Progenitor cell of endocrine pancreas (in vitro differentiated cells): ENCODE results near the gene PEX11B. TPM values are rescaled to one million over a fixed set of nuclear protein-coding genes. Genes with fewer than 3 reads are reported as not detected.

ENCODE experiments used
- DNase-seq: peaks from one replicate; pipeline ENCODE4 v3.0.0; 2021; ENCODE audit warnings: low spot score; ENCODE audit not compliant: unreplicated experiment
- H3K27ac Mint-ChIP-seq: 2 replicates; pipeline ENCODE4 v1.8.0; 2021; ENCODE audit warnings: mild to moderate bottlenecking, moderate library complexity, mixed read lengths
- H3K27me3 Mint-ChIP-seq: 2 replicates; pipeline ENCODE4 v1.8.0; 2021; ENCODE audit warnings: mixed read lengths
- H3K36me3 Mint-ChIP-seq: 2 replicates; pipeline ENCODE4 v1.8.0; 2022; ENCODE audit warnings: mixed read lengths; ENCODE audit not compliant: insufficient read depth
- H3K4me1 Mint-ChIP-seq: 2 replicates; pipeline ENCODE4 v1.8.0; 2021; ENCODE audit warnings: low read depth, mixed read lengths
- H3K4me3 Mint-ChIP-seq: 2 replicates; pipeline ENCODE4 v1.8.0; 2021; ENCODE audit warnings: low read depth, mild to moderate bottlenecking, moderate library complexity, mixed read lengths
- H3K9me3 Mint-ChIP-seq: 2 replicates; pipeline ENCODE4 v1.8.0; 2021; ENCODE audit warnings: low read depth, mixed read lengths
- CTCF ChIP-seq: fragments of 200-600 bp; sonication (generic); IDR thresholded peaks from one replicate; pipeline ENCODE4 v1.5.0; 2021; ENCODE audit warnings: antibody characterized with exemption, mild to moderate bottlenecking; ENCODE audit not compliant: unreplicated experiment
- total RNA-seq: library from RNA; stranded (reverse); gene quantifications from 2 replicates; pipeline ENCODE4 v1.2.1, GENCODE V29; 2021

The PEX11B gene
- total RNA-seq, 1 donor from 2014 or later, result 23.9 TPM

GRCh38 chr1:145918992-145919939 is 749 bp upstream of the PEX11B start:
- H3K36me3 Mint-ChIP-seq, result peaks cover 7% of the 10 kb centered on the region
- H3K4me1 Mint-ChIP-seq, result peaks cover 14% of the 10 kb centered on the region
- DNase-seq, result no peak
- H3K27ac Mint-ChIP-seq, result peak overlapping the region; percentile 96
- no peak for TF ChIP-seq CTCF
- no peaks in the 10 kb centered on the region for H3K9me3 Mint-ChIP-seq
- H3K27me3 Mint-ChIP-seq, result no peaks in the 10 kb centered on the region
- peak overlapping the region; percentile 92 for H3K4me3 Mint-ChIP-seq

DNA sequence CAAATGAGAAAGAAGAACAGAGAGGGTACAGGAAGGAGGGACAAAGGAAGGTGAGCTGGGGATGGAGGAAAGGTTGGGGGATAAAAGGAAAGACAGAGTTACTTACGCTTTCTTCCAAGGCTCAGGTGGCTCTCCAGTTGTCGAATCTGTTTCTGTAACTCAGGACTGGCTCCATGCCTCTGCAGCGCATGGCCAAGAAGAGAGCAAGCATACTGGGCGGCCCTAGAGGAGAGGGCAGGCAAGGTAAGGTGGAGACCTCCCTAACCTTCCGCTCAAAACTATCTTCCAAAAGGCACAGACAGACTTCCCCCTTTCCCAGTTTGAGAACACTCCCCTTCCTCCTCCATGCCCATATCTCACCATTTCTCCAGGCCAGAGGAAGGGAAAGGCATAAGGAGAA is 922 bp downstream of the PEX11B start:
- H3K27me3 Mint-ChIP-seq, result no peaks in the 10 kb centered on the region
- H3K9me3 Mint-ChIP-seq, result no peaks in the 10 kb centered on the region
- peaks cover 14% of the 10 kb centered on the region for H3K4me1 Mint-ChIP-seq
- no peak for TF ChIP-seq CTCF
- H3K4me3 Mint-ChIP-seq, result peak overlapping the region; percentile 92
- DNase-seq, result no peak
- peaks cover 7% of the 10 kb centered on the region for H3K36me3 Mint-ChIP-seq
- H3K27ac Mint-ChIP-seq, result no peak overlapping the region

- Mint-ChIP-seq H3K4me3 (peak overlapping the region; percentile 92), H3K27me3 (no peaks in the 10 kb centered on the region), H3K27ac (peak overlapping the region; percentile 17), H3K36me3 (peaks cover 8% of the 10 kb centered on the region), H3K9me3 (no peaks in the 10 kb centered on the region), H3K4me1 (peaks cover 14% of the 10 kb centered on the region)
- TF ChIP-seq CTCF, result no peak
- DNase-seq, result no peak
Observed at GRCh38 chr1:145916745-145917144, 1.8 kb downstream of the PEX11B start.

DNA sequence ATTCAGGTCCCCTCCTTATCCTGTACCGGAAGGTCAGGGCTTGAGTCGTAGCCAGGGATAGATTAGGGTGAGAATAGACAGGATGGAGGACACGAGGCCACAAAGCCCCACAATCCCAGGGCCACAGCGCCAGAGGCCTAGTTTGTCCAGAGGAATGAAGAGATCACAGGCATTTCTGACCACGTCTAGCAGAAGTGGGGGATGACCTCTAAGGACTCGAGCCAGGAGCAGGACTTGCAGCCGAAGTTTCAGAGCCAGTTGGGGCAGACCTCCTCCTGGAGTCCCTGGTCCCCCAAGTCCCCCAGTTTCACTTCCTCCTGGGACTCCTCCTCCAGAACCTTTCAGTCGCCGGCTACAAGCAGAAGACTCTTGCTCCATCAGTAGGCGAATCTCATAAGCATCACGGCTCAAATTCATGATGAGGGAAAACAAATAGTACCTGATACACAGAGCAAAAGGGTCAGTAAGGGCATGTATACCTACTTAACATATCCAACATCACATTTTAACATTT is 6.3 kb downstream of the PEX11B start:
- Mint-ChIP-seq H3K9me3 (no peaks in the 10 kb centered on the region), H3K27ac (no peak overlapping the region), H3K36me3 (peaks cover 10% of the 10 kb centered on the region), H3K4me1 (peaks cover 3% of the 10 kb centered on the region), H3K27me3 (no peaks in the 10 kb centered on the region), H3K4me3 (no peak overlapping the region)
- DNase-seq, result no peak
- TF ChIP-seq CTCF, result no peak

- no peak for TF ChIP-seq CTCF
- no peaks in the 10 kb centered on the region for H3K27me3 Mint-ChIP-seq
- H3K4me1 Mint-ChIP-seq, result peaks cover 2% of the 10 kb centered on the region
- no peak overlapping the region for H3K4me3 Mint-ChIP-seq
- peaks cover 3% of the 10 kb centered on the region for H3K36me3 Mint-ChIP-seq
- no peaks in the 10 kb centered on the region for H3K9me3 Mint-ChIP-seq
- no peak for DNase-seq
- H3K27ac Mint-ChIP-seq, result no peak overlapping the region
Observed at GRCh38 chr1:145908653-145909052, 9.9 kb downstream of the PEX11B start.
